Measurements from ENCODE around the gene FBLN5. TPM values are rescaled to one million over a fixed set of nuclear protein-coding genes. Genes with fewer than 3 reads are reported as not detected.

The FBLN5 gene
- total RNA-seq, 1 donor from 2014 or later: 6.9 TPM

DNA sequence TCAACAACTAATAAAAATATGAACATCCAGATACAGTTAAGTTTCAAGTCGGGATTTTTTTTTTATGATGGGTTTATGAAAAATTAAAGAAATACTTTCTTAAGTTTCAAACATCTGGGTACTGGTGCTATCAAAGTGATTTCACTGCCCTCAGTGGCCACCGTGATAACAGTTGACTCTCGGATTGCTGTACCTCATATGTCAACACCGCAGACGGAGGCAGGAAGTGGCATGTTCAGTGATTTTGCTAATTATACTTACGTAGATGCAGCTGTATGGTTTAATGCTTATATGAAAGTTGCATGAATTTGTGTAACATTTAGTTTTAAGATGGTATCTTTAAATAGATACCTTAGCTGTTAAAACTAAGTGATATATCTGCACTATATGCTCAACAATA is 20.8 kb upstream of the FBLN5 start:
- TF ChIP-seq, protein P1, sequence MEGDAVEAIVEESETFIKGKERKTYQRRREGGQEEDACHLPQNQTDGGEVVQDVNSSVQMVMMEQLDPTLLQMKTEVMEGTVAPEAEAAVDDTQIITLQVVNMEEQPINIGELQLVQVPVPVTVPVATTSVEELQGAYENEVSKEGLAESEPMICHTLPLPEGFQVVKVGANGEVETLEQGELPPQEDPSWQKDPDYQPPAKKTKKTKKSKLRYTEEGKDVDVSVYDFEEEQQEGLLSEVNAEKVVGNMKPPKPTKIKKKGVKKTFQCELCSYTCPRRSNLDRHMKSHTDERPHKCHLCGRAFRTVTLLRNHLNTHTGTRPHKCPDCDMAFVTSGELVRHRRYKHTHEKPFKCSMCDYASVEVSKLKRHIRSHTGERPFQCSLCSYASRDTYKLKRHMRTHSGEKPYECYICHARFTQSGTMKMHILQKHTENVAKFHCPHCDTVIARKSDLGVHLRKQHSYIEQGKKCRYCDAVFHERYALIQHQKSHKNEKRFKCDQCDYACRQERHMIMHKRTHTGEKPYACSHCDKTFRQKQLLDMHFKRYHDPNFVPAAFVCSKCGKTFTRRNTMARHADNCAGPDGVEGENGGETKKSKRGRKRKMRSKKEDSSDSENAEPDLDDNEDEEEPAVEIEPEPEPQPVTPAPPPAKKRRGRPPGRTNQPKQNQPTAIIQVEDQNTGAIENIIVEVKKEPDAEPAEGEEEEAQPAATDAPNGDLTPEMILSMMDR (IDR thresholded peaks at IDR 0.05; ENCODE audit: unreplicated experiment): no peak
- peaks cover 13% of the 10 kb centered on the region for H3K4me1 Mint-ChIP-seq (ENCODE audit: low read depth)

DNA sequence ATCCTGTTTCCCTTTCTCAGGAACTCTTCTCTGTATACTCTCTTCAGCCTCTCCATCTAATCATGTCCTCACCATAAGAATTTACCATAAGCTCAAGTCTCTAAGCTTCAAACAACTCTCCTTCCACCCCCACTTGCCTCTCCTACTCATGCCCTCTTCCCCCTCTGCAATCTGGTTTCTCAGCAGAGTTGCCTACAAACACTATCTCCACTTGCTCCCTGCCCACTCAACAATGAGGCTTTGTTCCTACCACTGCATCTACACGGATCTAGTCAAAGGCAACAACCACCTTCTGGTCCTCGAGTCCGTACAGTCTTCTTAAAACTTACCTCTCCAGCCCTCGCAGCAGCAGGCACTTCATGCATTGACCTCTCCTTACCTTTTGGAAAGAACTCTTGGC is 17.2 kb upstream of the FBLN5 start:
- H3K9me3 Mint-ChIP-seq (ENCODE audit: low read depth): no peaks in the 10 kb centered on the region
- H3K27ac Mint-ChIP-seq: no peak overlapping the region
- H3K4me3 Mint-ChIP-seq (ENCODE audit: low read depth): no peak overlapping the region
- TF ChIP-seq, protein P1 (IDR thresholded peaks at IDR 0.05; ENCODE audit: unreplicated experiment): no peak
- H3K27me3 Mint-ChIP-seq: no peaks in the 10 kb centered on the region
- no peak for DNase-seq (ENCODE audit: low spot score, unreplicated experiment)
- peaks cover 6% of the 10 kb centered on the region for H3K4me1 Mint-ChIP-seq (ENCODE audit: low read depth)
- peaks cover 9% of the 10 kb centered on the region for H3K36me3 Mint-ChIP-seq (ENCODE audit: insufficient read depth)

More for the DNA sequence above, 20.8 kb upstream of the FBLN5 start:
- Mint-ChIP-seq H3K27me3 (no peaks in the 10 kb centered on the region), H3K27ac (no peak overlapping the region), H3K4me3 (ENCODE audit: low read depth) (no peak overlapping the region), H3K9me3 (ENCODE audit: low read depth) (no peaks in the 10 kb centered on the region), H3K36me3 (ENCODE audit: insufficient read depth) (peaks cover 16% of the 10 kb centered on the region)
- DNase-seq (ENCODE audit: low spot score, unreplicated experiment): no peak

DNA sequence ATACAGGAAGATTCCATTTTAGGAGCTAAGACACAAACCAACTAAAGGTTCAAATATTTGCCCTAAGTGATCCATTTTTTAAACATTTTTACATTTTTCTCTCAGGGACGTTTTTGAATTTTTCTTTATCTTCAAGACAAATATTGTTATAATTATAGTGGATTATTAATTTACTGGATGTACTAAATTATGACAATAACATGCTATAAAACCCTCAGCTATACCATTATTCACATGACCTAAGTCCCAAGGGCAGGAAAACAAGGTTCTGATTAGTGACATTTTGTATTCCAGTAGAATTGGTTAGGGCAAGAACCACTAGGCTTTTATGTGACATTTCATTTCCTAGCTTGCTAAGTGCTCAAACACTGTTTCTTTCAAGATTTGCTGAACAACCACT is 16.5 kb upstream of the FBLN5 start:
- Mint-ChIP-seq H3K36me3 (ENCODE audit: insufficient read depth) (peaks cover 6% of the 10 kb centered on the region), H3K4me1 (ENCODE audit: low read depth) (peaks cover 6% of the 10 kb centered on the region), H3K27ac (no peak overlapping the region), H3K9me3 (ENCODE audit: low read depth) (no peaks in the 10 kb centered on the region), H3K4me3 (ENCODE audit: low read depth) (no peak overlapping the region), H3K27me3 (no peaks in the 10 kb centered on the region)
- no peak for DNase-seq (ENCODE audit: low spot score, unreplicated experiment)
- TF ChIP-seq, protein P1 (IDR thresholded peaks at IDR 0.05; ENCODE audit: unreplicated experiment): no peak

DNA sequence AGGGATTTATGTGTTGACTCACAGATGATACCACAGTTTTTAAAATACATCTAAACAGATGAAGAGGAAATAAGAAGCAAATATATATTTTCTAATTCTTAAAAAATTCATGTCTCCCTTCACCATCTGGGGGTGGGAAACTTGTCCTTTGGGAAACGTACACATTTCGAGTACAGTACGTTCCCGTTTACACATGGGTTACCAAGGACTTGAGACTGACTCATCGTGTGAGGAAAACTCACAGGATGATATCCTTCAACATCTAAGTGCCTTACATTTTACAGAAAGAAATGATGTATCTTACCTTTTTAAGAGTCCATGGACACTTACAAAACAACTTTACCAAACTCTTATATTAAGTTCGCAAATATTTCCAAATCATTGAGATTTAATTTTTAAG is 16.0 kb upstream of the FBLN5 start:
- no peak for DNase-seq (ENCODE audit: low spot score, unreplicated experiment)
- peaks cover 2% of the 10 kb centered on the region for H3K36me3 Mint-ChIP-seq (ENCODE audit: insufficient read depth)
- no peaks in the 10 kb centered on the region for H3K9me3 Mint-ChIP-seq (ENCODE audit: low read depth)

DNA sequence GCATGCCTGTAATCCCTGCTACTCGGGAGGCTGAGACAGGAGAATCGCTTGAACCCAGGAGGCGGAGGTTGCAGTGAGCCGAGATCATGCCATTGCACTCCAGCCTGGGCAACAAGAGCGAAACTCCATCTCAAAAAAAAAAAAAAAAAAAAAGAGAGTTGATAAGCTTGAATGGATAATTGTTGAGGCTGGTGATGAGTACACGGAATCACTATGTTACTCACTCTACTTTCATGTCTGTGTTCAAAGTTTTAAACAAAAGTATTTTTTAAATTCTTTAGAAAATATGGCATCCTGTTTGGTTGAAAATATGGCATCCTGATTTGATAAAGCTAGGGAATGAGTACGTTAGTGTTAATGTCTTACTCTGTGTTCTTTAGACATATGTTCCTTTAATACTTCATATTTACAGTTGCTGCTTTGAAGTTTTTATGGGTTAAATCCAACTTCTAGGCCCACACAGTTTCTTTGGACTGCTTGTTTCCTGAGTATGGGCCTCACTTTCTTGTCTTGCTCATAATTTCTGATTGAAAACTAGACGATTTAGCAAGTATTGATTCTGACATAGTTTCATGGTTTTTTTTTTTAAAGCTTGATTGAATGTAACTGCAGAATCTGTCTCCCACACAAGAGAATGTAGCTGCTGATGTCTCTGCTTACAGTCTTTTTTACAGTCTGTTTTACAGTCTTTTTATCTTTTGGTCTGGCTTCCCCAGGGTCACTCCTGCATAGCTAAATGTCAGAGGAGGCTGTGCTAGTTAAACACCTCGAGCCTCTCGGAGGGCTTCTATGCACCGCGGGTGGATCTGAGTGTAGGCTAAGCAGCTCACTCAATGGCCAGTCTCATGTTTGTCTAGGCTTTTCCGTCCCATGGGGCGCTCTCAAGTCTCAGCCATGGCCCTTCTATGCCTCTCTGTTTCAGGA is 14.1 kb upstream of the FBLN5 start:
- Mint-ChIP-seq H3K27ac (no peak overlapping the region), H3K27me3 (no peaks in the 10 kb centered on the region), H3K36me3 (ENCODE audit: insufficient read depth) (no peaks in the 10 kb centered on the region), H3K4me3 (ENCODE audit: low read depth) (no peak overlapping the region), H3K4me1 (ENCODE audit: low read depth) (peaks cover 9% of the 10 kb centered on the region), H3K9me3 (ENCODE audit: low read depth) (no peaks in the 10 kb centered on the region)
- TF ChIP-seq, protein P1 (IDR thresholded peaks at IDR 0.05; ENCODE audit: unreplicated experiment): no peak
- DNase-seq (ENCODE audit: low spot score, unreplicated experiment): no peak

More for the DNA sequence above, 16.0 kb upstream of the FBLN5 start:
- H3K4me1 Mint-ChIP-seq (ENCODE audit: low read depth): peaks cover 6% of the 10 kb centered on the region
- TF ChIP-seq, protein P1 (IDR thresholded peaks at IDR 0.05; ENCODE audit: unreplicated experiment): no peak
- no peaks in the 10 kb centered on the region for H3K27me3 Mint-ChIP-seq
- no peak overlapping the region for H3K27ac Mint-ChIP-seq
- no peak overlapping the region for H3K4me3 Mint-ChIP-seq (ENCODE audit: low read depth)

Data from progenitor cell of endocrine pancreas (in vitro differentiated cells).